Vagina (tissue), 2 donors: ENCODE data around the gene POU2AF2.

Experiments used
- POLR2A ChIP-seq, 2 donors: fragments of 450-650 bp; IDR thresholded peaks; one replicate each; pipeline ENCODE4 v1.6.1; 2017; ENCODE audit warnings: antibody characterized with exemption in 2 of 2, mild to moderate bottlenecking in 2 of 2, moderate library complexity in 2 of 2
- POLR2AphosphoS5 ChIP-seq, 2 donors: sonication (generic); formaldehyde crosslinking; IDR thresholded peaks; one replicate each; pipeline ENCODE4 v1.9.0; 2017; ENCODE audit warnings: antibody characterized with exemption in 2 of 2, mild to moderate bottlenecking in 2 of 2, low read depth in 1 of 2; ENCODE audit not compliant: insufficient read depth in 1 of 2
- TF ChIP-seq, protein P1 (sequence below), 3 experiments: fragments of 450-650 bp in 2 of 3; fragments of 200-600 bp in 1 of 3; sonication (generic) in 1 of 3; IDR thresholded peaks; one replicate each; pipeline ENCODE4 v1.5.1; 2017 to 2019; ENCODE audit warnings: antibody characterized with exemption in 3 of 3, mild to moderate bottlenecking in 2 of 3, moderate library complexity in 2 of 3

DNA sequence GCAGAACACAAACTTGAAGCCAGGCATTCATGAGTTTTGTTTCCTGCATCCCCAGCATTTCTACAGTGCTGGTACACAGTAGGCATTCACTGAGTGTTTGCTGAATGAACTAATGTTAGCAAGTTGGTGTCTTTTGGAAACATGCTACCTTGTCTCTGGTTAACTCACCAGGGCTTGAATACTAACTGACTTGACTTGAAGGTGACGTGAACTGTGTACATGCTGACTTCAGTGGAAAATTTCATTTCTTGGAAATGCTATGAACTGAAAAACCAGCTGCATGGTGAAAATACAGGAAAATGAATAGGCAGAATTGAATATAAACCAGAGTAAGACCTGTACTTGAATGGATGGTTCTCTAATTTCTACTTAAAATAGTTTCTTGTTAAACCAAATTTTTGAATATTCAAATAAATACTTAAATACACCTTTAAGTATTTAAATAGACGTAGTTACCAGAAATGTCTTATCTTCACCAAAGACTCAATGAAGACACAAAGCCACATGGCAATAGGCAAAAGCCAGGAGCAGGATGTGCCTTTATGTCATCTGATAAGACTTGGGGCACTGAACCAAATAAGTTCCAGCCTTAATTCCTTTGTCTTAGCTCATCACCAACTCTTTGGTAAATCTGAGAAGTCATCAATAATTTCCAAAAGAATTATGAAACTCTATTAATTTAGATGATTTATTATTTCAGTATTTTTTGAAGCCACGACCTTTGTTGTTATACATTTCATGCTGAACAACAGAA lies 39.7 kb upstream of the POU2AF2 start:
- TF ChIP-seq, protein P1, sequence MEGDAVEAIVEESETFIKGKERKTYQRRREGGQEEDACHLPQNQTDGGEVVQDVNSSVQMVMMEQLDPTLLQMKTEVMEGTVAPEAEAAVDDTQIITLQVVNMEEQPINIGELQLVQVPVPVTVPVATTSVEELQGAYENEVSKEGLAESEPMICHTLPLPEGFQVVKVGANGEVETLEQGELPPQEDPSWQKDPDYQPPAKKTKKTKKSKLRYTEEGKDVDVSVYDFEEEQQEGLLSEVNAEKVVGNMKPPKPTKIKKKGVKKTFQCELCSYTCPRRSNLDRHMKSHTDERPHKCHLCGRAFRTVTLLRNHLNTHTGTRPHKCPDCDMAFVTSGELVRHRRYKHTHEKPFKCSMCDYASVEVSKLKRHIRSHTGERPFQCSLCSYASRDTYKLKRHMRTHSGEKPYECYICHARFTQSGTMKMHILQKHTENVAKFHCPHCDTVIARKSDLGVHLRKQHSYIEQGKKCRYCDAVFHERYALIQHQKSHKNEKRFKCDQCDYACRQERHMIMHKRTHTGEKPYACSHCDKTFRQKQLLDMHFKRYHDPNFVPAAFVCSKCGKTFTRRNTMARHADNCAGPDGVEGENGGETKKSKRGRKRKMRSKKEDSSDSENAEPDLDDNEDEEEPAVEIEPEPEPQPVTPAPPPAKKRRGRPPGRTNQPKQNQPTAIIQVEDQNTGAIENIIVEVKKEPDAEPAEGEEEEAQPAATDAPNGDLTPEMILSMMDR (IDR thresholded peaks at IDR 0.05): no peak
- TF ChIP-seq POLR2A (IDR thresholded peaks at IDR 0.05) (no peak), POLR2AphosphoS5 (IDR thresholded peaks at IDR 0.05; ENCODE audit: insufficient read depth in 1 of 2, low read depth in 1 of 2) (no peak)
